Pancreas (tissue), 10 donors: Measurements from ENCODE around the gene APOL1. TPM values are rescaled to one million over a fixed set of nuclear protein-coding genes. Genes with fewer than 3 reads are reported as not detected.

Experiments used
- ATAC-seq, 4 donors: fragments of 200-7000 bp; cut with Tn5 transposase; one replicate each; pipeline versions ENCODE4 v1.8.0 to v1.9.1; 2020; ENCODE audit warnings: mild to moderate bottlenecking in 4 of 4, moderate library complexity in 4 of 4
- DNase-seq, 6 donors: peaks; one replicate each; pipeline ENCODE4 v3.0.0-alpha.2; 2020
- FAIRE-seq: peaks from 2 replicates; lab custom pipeline; 2012; peaks lifted over from hg19 to GRCh38; lab: Jason Lieb, UNC
- H3K27ac ChIP-seq, 4 donors: fragments of 200-600 bp; sonication (generic); 1 replicate in 3 of 4; 2 replicates in 1 of 4; pipeline versions ENCODE4 v1.5.0 to v1.8.0; 2020
- H3K27me3 ChIP-seq, 4 donors: fragments of 200-600 bp; one replicate each; pipeline ENCODE4 v1.8.0; 2021
- H3K36me3 ChIP-seq, 3 donors: fragments of 200-600 bp; sonication (generic) in 1 of 3; one replicate each; pipeline versions ENCODE4 v1.5.0 to v1.8.0; 2020 to 2021
- H3K4me1 ChIP-seq, 3 donors: fragments of 200-600 bp; one replicate each; pipeline ENCODE4 v1.8.0; 2021
- H3K4me3 ChIP-seq, 4 donors: fragments of 200-600 bp; sonication (generic) in 2 of 4; one replicate each; pipeline versions ENCODE4 v1.5.0 to v1.8.0; 2020 to 2021
- H3K9me3 ChIP-seq, 4 donors: fragments of 200-600 bp; one replicate each; pipeline ENCODE4 v1.8.0; 2021
- CTCF ChIP-seq, 4 donors: fragments of 200-600 bp; sonication (generic) in 3 of 4; IDR thresholded peaks; one replicate each; pipeline versions ENCODE4 v1.5.0 to v1.8.0; 2021; ENCODE audit warnings: antibody characterized with exemption in 4 of 4
- WGBS, 2 donors: extraction: QIAGEN DNeasy Blood & Tissue Kit; methylation state at CpG; one replicate each; pipeline ENCODE4 v1.1.7; 2013; 5-methylcytosine and 5-hydroxymethylcytosine counted together
- intact Hi-C, 3 donors: fragments of 100-400 bp; cut with DNase I; formaldehyde crosslinking; loops; one replicate each; pipeline versions ENCODE4 v1.11.1 to v1.14.2; 2022
- polyA plus RNA-seq, 2 donors: library from polyadenylated mRNA; stranded (reverse); fragments of 200-250 nt; gene quantifications; one replicate each; pipeline ENCODE4 v1.2.3, GENCODE V29; 2013
- total RNA-seq, 6 donors: library from RNA; stranded (reverse); fragmentation: NEBNext Ultra II Directional in 4 of 6; extraction: Animal tissue kit (Norgen Biotek cat#: 25700) in 4 of 6; gene quantifications; one replicate each; pipeline versions ENCODE4 v1.2.1 to v1.2.4, GENCODE V29; 2021 to 2023
- donor health status: healthy with polysubstance abuse.
- donor health status: DM: no; HTN: no; CAD: no; lungs with moderate emphysema.
- donor health status: DM: no; HTN: no; CAD: no.
- donor health status: control.
- donor health status: control.
- donor health status: Bipolar disorder and iron deficiency.
- donor health status: DM: yes; HTN: yes; CAD: no.
- donor health status: DM: no; HTN: no; CAD: no.
- donor health status: DM: no; HTN: no; CAD: no.
- donor health status: DM: yes; HTN: yes; CAD: no.

Gene APOL1
- total and polyA plus RNA-seq, 8 donors: 3.2 to 25.5 (median 5.5) TPM

DNA sequence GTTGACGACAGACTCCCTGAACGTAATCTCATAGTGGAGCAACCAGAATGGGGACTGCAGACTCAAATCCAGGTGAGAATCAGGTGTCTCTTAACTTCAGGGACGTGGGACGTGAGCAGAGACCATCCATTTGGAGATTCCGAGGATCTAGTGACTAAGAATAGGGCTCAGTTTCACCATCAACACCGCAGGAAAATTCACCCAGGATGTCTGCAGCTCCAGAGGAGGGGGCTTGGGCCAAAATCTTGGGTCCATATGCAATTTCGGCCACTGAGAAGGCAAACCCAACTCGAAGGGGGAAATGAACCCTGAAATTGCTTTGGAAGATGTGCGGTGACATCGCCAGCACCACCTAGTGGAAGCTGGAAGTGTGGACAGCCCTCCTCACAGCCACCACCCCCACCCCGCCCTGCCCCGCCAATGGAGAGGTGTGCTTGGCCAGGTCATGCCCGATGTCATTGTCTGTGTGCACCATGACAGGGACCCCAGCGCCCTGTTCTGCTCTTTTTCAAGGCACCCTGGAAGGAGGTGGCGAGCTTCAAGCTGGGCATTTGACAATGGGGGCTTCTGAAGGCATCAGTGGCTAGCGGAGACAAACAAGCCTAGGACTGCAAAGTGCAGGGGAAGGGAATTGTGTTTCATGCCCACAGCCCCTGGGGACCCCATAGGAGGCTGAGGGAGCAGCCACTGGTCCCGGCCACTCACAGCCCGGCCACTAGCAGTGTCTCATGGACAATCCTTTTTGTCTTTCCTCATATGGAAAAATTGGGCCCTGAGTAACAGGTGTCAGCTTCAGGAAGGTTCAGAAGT lies 24.8 kb downstream of the APOL1 start:
- H3K4me1 ChIP-seq: no peaks in the 10 kb centered on the region
- intact Hi-C loops: loop anchor here in 1 of 3 donors (10.0 kb wide), 1 partner anchor 83 kb away; no protein-coding TSS in a partner anchor
- H3K9me3 ChIP-seq: no peaks in the 10 kb centered on the region
- TF ChIP-seq CTCF (IDR thresholded peaks at IDR 0.05): peak; percentile 40 to 59 (median 56)
- FAIRE-seq (no peak), DNase-seq (peak in 3 of 6 donors; percentile 48 to 68 (median 58)), ATAC-seq (peak; percentile 62 to 87 (median 84))
- WGBS, 2 donors: 21 to 25% methylated on average over 18 of the region's 18 CpGs
- H3K27me3 ChIP-seq: no peaks in the 10 kb centered on the region
- peaks cover 2 to 22% (median 12%) of the 10 kb centered on the region in 3 donors for H3K36me3 ChIP-seq
- no peak overlapping the region for H3K4me3 ChIP-seq
- H3K27ac ChIP-seq: no peak overlapping the region

DNA sequence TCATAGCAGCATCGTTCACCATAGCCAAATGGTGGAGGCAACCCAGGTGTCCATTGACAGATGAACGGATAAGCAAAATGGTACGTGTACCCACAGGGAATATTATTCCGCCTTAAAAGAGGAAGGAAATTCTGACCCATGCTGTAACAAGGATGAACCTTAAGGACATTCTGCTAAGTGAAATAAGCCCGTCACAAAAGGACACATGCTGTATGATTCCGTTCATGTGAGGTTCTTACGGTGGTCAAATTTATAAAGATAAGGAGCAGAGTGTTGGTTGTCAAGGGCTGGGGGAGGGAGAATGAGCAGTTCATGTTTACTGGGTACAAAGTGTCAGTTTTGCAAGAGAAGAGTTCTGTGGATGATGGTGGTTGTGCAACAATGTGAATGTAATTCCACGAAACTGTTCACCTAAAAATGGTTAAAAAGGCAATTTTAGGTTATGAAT lies 26.3 kb downstream of the APOL1 start:
- intact Hi-C loops: loop anchor here in 1 of 3 donors (10.0 kb wide), 1 partner anchor 84 kb away; no protein-coding TSS in a partner anchor
- Histone ChIP-seq H3K4me1 (no peaks in the 10 kb centered on the region), H3K9me3 (no peaks in the 10 kb centered on the region), H3K4me3 (no peak overlapping the region), H3K27me3 (no peaks in the 10 kb centered on the region), H3K36me3 (peaks cover 9 to 38% (median 25%) of the 10 kb centered on the region in 3 donors), H3K27ac (no peak overlapping the region)
- WGBS, 2 donors: 76 to 87% methylated on average over 8 of the region's 8 CpGs
- FAIRE-seq (no peak), ATAC-seq (no peak), DNase-seq (no peak)
- TF ChIP-seq CTCF (IDR thresholded peaks at IDR 0.05): no peak

DNA sequence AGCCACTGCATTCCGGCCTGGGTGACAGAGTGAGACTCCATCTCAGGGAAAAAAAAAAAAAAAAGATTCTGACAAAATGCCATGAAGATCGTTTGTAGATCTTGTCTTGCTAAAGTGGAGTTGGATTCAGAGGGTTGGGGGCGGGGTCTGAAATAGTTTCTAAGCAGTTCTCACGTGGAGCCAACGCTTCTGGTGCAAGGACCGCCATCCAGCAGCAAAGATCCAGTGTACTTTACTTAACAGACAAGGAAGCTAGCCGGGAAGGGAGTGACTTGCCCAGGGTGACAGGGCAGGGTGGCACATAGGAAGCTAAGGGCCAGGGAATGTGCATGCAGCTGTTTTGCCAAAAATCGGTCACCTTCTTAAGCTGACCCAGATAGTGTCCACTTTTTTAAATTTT lies 27.4 kb downstream of the APOL1 start:
- FAIRE-seq: no peak
- Histone ChIP-seq H3K4me3 (no peak overlapping the region), H3K27me3 (no peaks in the 10 kb centered on the region), H3K4me1 (no peaks in the 10 kb centered on the region), H3K9me3 (no peaks in the 10 kb centered on the region), H3K36me3 (peaks cover 18 to 49% (median 36%) of the 10 kb centered on the region in 3 donors), H3K27ac (no peak overlapping the region)
- ATAC-seq: peak in 1 of 4 donors; percentile 2
- intact Hi-C loops: no loop called here
- DNase-seq: no peak
- 72 to 75% methylated on average over 8 of the region's 8 CpGs for WGBS, 2 donors
- no peak for TF ChIP-seq CTCF (IDR thresholded peaks at IDR 0.05)

GRCh38 chr22:36281781-36282327 lies 28.9 kb downstream of the APOL1 start:
- WGBS, 2 donors: 83 to 86% methylated on average over 14 of the region's 14 CpGs
- ATAC-seq (no peak), FAIRE-seq (no peak), DNase-seq (no peak)
- no peaks in the 10 kb centered on the region for H3K27me3 ChIP-seq
- TF ChIP-seq CTCF (IDR thresholded peaks at IDR 0.05): no peak
- no peaks in the 10 kb centered on the region for H3K9me3 ChIP-seq
- peaks cover 32 to 64% (median 51%) of the 10 kb centered on the region in 3 donors for H3K36me3 ChIP-seq
- no peak overlapping the region for H3K27ac ChIP-seq
- intact Hi-C loops: no loop called here
- H3K4me1 ChIP-seq: no peaks in the 10 kb centered on the region
- no peak overlapping the region for H3K4me3 ChIP-seq
